HepG2 (cell line): ENCODE data around the gene PARN. TPM values are rescaled to one million over a fixed set of nuclear protein-coding genes. Genes with fewer than 3 reads are reported as not detected.
A peak's percentile ranks its signal among the peaks of the same experiment; 100 is the strongest.

Experiments used
- ARID5B ChIP-seq: IDR thresholded peaks from 2 replicates; pipeline ENCODE4 v1.4.0; 2020; ENCODE audit warnings: mild to moderate bottlenecking, missing genetic modification reagents
- BCL6 ChIP-seq: IDR thresholded peaks from 2 replicates; pipeline ENCODE4 v1.6.1; 2016; ENCODE audit warnings: missing genetic modification reagents, missing compliant biosample characterization
- BRF2 ChIP-seq: sonication (generic); formaldehyde crosslinking; IDR thresholded peaks from 2 replicates; pipeline ENCODE4 v1.8.1; 2022; ENCODE audit warnings: mild to moderate bottlenecking, missing genetic modification reagents
- CREB1 ChIP-seq, 2 experiments: fragments of 450-650 bp in 1 of 2; IDR thresholded peaks; 2 replicates each; pipeline ENCODE4 v1.6.1; 2016 to 2017; ENCODE audit warnings: control low read depth in 1 of 2, mild to moderate bottlenecking in 1 of 2, missing compliant biosample characterization in 1 of 2, missing genetic modification characterization in 1 of 2
- FOXP1 ChIP-seq, 2 experiments: fragments of 450-650 bp in 1 of 2; IDR thresholded peaks; 2 replicates each; pipeline ENCODE4 v1.6.1; 2017 to 2018; ENCODE audit warnings: antibody characterized with exemption in 1 of 2
- HOXA5 ChIP-seq: sonication (generic); formaldehyde crosslinking; IDR thresholded peaks from 2 replicates; pipeline ENCODE4 v1.4.0; 2020; ENCODE audit warnings: missing genetic modification reagents
- IKZF5 ChIP-seq: IDR thresholded peaks from 2 replicates; pipeline ENCODE4 v1.6.1; 2018; ENCODE audit warnings: missing genetic modification reagents, mild to moderate bottlenecking, missing compliant biosample characterization
- NCOA2 ChIP-seq: sonication (generic); formaldehyde crosslinking; IDR thresholded peaks from 2 replicates; pipeline ENCODE4 v1.8.0; 2022; ENCODE audit warnings: inconsistent platforms
- NR2C2 ChIP-seq: sonication (generic); formaldehyde crosslinking; IDR thresholded peaks from 2 replicates; pipeline ENCODE4 v1.4.0; 2020; ENCODE audit warnings: missing genetic modification reagents, mild to moderate bottlenecking, moderate library complexity, borderline replicate concordance
- SOX13 ChIP-seq, 3 experiments: fragments of 450-650 bp in 1 of 3; sonication (generic) in 1 of 3; formaldehyde crosslinking in 1 of 3; IDR thresholded peaks in 2 of 3; conservative IDR thresholded peaks in 1 of 3; 2 replicates each; pipeline versions ENCODE4 v1.5.0 to v1.6.1; 2016 to 2020; ENCODE audit warnings: antibody characterized with exemption in 1 of 3, mild to moderate bottlenecking in 1 of 3, missing compliant biosample characterization in 1 of 3, missing genetic modification reagents in 1 of 3, moderate library complexity in 1 of 3
- SOX5 ChIP-seq: IDR thresholded peaks from 2 replicates; pipeline ENCODE4 v1.6.1; 2016; ENCODE audit warnings: borderline replicate concordance
- STAT6 ChIP-seq: sonication (generic); formaldehyde crosslinking; IDR thresholded peaks from 2 replicates; pipeline ENCODE4 v1.4.0; 2020; ENCODE audit warnings: missing genetic modification reagents, mild to moderate bottlenecking, borderline replicate concordance
- TARDBP ChIP-seq: sonication (generic); formaldehyde crosslinking; IDR thresholded peaks from 2 replicates; pipeline ENCODE4 v1.8.0; 2022; ENCODE audit warnings: mild to moderate bottlenecking, missing genetic modification reagents
- ZBTB49 ChIP-seq: sonication (generic); formaldehyde crosslinking; IDR thresholded peaks from 2 replicates; pipeline ENCODE4 v1.4.0; 2020; ENCODE audit warnings: missing genetic modification reagents, borderline replicate concordance
- ZNF546 ChIP-seq: sonication (generic); formaldehyde crosslinking; conservative IDR thresholded peaks from 2 replicates; pipeline ENCODE4 v1.8.1; 2023; ENCODE audit warnings: mild to moderate bottlenecking, missing genetic modification reagents
- ZNF83 ChIP-seq: sonication (generic); formaldehyde crosslinking; IDR thresholded peaks from 2 replicates; pipeline ENCODE4 v1.4.0; 2020; ENCODE audit warnings: missing genetic modification reagents, mild to moderate bottlenecking, borderline replicate concordance
- polyA plus RNA-seq, 8 experiments: library from polyadenylated mRNA; depleted of rRNA in 3 of 8; stranded (reverse) in 7 of 8; unstranded in 1 of 8; fragments of >200 nt; fragmentation: Illumina TruSeq in 4 of 8; extraction: Trizol in 4 of 8; gene quantifications; 2 replicates each; pipeline versions ENCODE4 v1.2.1 to v1.2.3, GENCODE V29; 2011 to 2016; ENCODE audit warnings: low read depth in 4 of 8, missing spikeins in 1 of 8, mixed read lengths in 1 of 8; ENCODE audit not compliant: insufficient read depth in 1 of 8
- total RNA-seq, 5 experiments: library from RNA; depleted of rRNA; stranded (reverse); fragments of >200 nt; fragmentation: Illumina TruSeq; extraction: Trizol; gene quantifications; 2 replicates each; pipeline ENCODE4 v1.2.3, GENCODE V29; 2016; ENCODE audit warnings: low read depth in 1 of 5

Gene PARN
- total and polyA plus RNA-seq, 2 of the 13 experiments (the other 11 are each of a cell fraction or from before 2014, with no cell fraction given), result 13.3 to 47.6 TPM

- TF ChIP-seq SOX5 (CRISPR knock-in tag) (peak; percentile 89), CREB1 (IDR thresholded peaks at IDR 0.05) (no peak), CREB1 (CRISPR knock-in tag; IDR thresholded peaks at IDR 0.05) (no peak), BCL6 (CRISPR knock-in tag) (peak; percentile 49; the same call in 1 of the 2 replicates), IKZF5 (CRISPR knock-in tag) (0 out of 2 replicates have a peak, but pooled peaks have one; percentile 25), BRF2 (CRISPR knock-in tag) (no peak), TARDBP (CRISPR knock-in tag) (peak; percentile 57; the same call in 1 of the 2 replicates), NR2C2 (no peak), STAT6 (0 out of 2 replicates have a peak, but pooled peaks have one; percentile 26), NCOA2 (peak; percentile 62), HOXA5 (CRISPR knock-in tag) (0 out of 2 replicates have a peak, but pooled peaks have one; percentile 7), ZNF546 (CRISPR knock-in tag) (0 out of 2 replicates have a peak, but pooled peaks have one; percentile 33), ZNF83 (no peak), SOX13 (IDR thresholded peaks at IDR 0.05) (0 out of 2 replicates have a peak, but pooled peaks have one; percentile 61), SOX13 (CRISPR knock-in tag; conservative IDR thresholded peaks at IDR 0.05 in 1 of 2, IDR thresholded peaks at IDR 0.05 in 1 of 2) (peak in 1 of 2 experiments; percentile 92; a peak in 2 of 4 replicates), ZBTB49 (CRISPR knock-in tag) (0 out of 2 replicates have a peak, but pooled peaks have one; percentile 21), ARID5B (CRISPR knock-in tag) (peak; percentile 90), FOXP1 (IDR thresholded peaks at IDR 0.05) (no peak), FOXP1 (CRISPR knock-in tag; IDR thresholded peaks at IDR 0.05) (peak; percentile 87)
Measured at GRCh38 chr16:14509675-14510132, 120.4 kb downstream of the PARN start (continued).
